Activated naive CD4-positive, alpha-beta T cell treated with anti-CD3 and anti-CD28 coated beads, Interleukin-2, amount 50 U/mL, for 24 hours (primary cell): ENCODE measurements around the gene NCOR2.

Source experiments
- H3K27ac Mint-ChIP-seq: one replicate; pipeline ENCODE4 v1.8.0; 2021; ENCODE audit warnings: mild to moderate bottlenecking, mixed read lengths
- H3K27me3 Mint-ChIP-seq: one replicate; pipeline ENCODE4 v1.8.0; 2021; ENCODE audit warnings: mixed read lengths
- H3K36me3 Mint-ChIP-seq: one replicate; pipeline ENCODE4 v1.8.0; 2021; ENCODE audit warnings: mixed read lengths
- H3K4me1 Mint-ChIP-seq: one replicate; pipeline ENCODE4 v1.8.0; 2021; ENCODE audit warnings: mixed read lengths
- H3K4me3 Mint-ChIP-seq: one replicate; pipeline ENCODE4 v1.8.0; 2021; ENCODE audit warnings: mild to moderate bottlenecking, mixed read lengths
- H3K9me3 Mint-ChIP-seq: one replicate; pipeline ENCODE4 v1.8.0; 2021; ENCODE audit warnings: mixed read lengths

Gene NCOR2

GRCh38 chr12:124566997-124567672 lies at the start of gene NCOR2:
NCOR2 (minus strand) TSS chr12:124567612; CDS start chr12:124495251, 72,361 bp downstream.
- Mint-ChIP-seq H3K4me1 (peaks cover 31% of the 10 kb centered on the region), H3K27me3 (no peaks in the 10 kb centered on the region), H3K9me3 (no peaks in the 10 kb centered on the region), H3K27ac (peak within 1 kb of the TSS; percentile 90), H3K4me3 (peak within 1 kb of the TSS; percentile 94), H3K36me3 (no peaks in the 10 kb centered on the region)

DNA sequence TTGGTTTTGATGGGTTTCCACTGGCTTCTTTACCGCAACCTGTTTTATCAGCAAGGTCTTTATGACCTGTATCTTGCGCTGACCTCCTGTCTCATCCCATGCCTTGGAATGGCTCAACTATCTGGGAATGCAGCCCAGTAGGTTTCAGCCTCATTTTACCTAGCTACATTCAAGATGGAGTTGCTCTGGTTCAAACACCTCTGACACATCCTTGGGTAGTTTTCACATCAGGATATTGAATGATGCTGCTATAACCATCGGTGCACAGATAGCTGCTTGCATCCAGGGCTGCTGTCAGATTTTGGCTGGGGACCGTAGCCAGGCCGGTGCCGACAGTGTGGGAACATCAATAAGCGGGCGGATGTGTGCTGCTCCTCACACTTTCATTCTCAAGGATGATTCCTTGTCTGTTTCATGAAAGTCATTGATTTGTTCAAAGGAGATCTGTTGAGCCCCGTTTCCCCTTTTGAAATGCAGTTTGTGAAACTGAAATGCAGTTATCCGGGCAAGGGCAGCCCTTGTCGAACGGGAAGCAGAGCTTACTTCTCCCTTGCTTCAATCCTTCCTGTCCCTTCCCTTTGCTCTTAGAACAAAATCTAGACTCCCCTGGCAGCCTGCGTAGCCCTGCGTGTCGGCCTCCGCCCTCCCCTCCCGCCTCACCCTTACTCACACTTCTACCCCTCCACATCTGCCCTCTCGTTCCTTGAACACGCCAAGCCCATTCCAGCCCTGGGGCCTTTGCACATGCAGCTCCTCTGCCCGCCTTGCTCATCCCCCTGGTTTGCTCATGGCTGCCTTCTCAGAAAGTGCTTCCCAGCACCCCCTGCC lies 49.2 kb upstream of the NCOR2 start:
- no peaks in the 10 kb centered on the region for H3K27me3 Mint-ChIP-seq
- no peak overlapping the region for H3K27ac Mint-ChIP-seq
- H3K4me3 Mint-ChIP-seq = no peak overlapping the region
- no peaks in the 10 kb centered on the region for H3K36me3 Mint-ChIP-seq
- peaks cover 4% of the 10 kb centered on the region for H3K4me1 Mint-ChIP-seq
- H3K9me3 Mint-ChIP-seq = no peaks in the 10 kb centered on the region

- Mint-ChIP-seq H3K27me3 (no peaks in the 10 kb centered on the region), H3K4me1 (peaks cover 14% of the 10 kb centered on the region), H3K9me3 (no peaks in the 10 kb centered on the region), H3K27ac (no peak overlapping the region), H3K36me3 (no peaks in the 10 kb centered on the region), H3K4me3 (no peak overlapping the region)
Measured at GRCh38 chr12:124614512-124615292, 47.3 kb upstream of the NCOR2 start.

- Mint-ChIP-seq H3K36me3 (no peaks in the 10 kb centered on the region), H3K27me3 (peaks cover 1% of the 10 kb centered on the region), H3K4me1 (peaks cover 29% of the 10 kb centered on the region), H3K4me3 (no peak overlapping the region), H3K27ac (no peak overlapping the region), H3K9me3 (no peaks in the 10 kb centered on the region)
Measured at GRCh38 chr12:124613151-124613585, 45.8 kb upstream of the NCOR2 start.

- no peaks in the 10 kb centered on the region for H3K9me3 Mint-ChIP-seq
- H3K27me3 Mint-ChIP-seq = peaks cover 1% of the 10 kb centered on the region
- no peaks in the 10 kb centered on the region for H3K36me3 Mint-ChIP-seq
- H3K27ac Mint-ChIP-seq = no peak overlapping the region
- H3K4me3 Mint-ChIP-seq = no peak overlapping the region
- peaks cover 37% of the 10 kb centered on the region for H3K4me1 Mint-ChIP-seq
Measured at GRCh38 chr12:124612410-124612680, 44.9 kb upstream of the NCOR2 start.

DNA sequence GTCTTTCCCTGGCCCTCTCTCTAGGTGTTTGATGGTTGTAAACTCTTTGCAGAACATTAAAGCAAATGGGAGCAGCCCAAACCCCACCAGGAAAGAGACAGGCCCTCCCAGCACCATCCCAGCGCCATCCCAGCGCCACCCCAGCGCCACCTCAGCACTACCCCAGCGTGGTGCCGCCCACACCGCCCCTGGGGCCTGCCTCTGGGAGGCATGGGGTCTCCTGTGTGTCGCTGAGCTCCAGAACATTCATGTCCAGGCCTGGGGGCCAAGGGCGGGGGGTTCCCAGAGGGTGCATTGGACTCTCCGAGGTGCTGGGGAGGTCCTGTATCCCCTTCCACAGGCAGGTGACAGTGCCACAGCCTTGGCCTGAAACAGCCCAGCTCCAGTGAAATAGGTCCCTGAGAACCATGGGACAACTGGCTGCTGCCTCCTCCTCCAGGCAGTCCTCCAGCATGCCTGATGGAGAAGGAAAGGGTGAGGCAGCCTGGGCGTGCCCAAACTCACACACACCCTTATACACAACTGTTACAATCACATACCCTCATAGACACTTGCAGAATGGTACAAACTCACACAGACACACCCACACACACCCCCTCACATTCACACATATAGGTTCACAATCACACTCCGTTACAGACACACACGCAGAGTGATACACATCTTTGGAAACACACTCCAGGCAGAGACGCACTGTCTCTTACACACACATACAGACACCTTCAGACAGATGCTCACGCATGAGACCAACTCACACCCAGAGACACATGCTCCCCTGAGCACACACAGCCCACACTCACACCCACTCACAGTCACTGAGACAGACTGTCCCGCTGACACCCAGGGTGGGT lies 44.4 kb upstream of the NCOR2 start:
- H3K27me3 Mint-ChIP-seq = peaks cover 1% of the 10 kb centered on the region
- no peak overlapping the region for H3K4me3 Mint-ChIP-seq
- H3K36me3 Mint-ChIP-seq = no peaks in the 10 kb centered on the region
- no peak overlapping the region for H3K27ac Mint-ChIP-seq
- peaks cover 38% of the 10 kb centered on the region for H3K4me1 Mint-ChIP-seq
- no peaks in the 10 kb centered on the region for H3K9me3 Mint-ChIP-seq

GRCh38 chr12:124610629-124611558 lies 43.5 kb upstream of the NCOR2 start:
- Mint-ChIP-seq H3K4me1 (peaks cover 38% of the 10 kb centered on the region), H3K27ac (no peak overlapping the region), H3K9me3 (no peaks in the 10 kb centered on the region), H3K36me3 (no peaks in the 10 kb centered on the region), H3K27me3 (peaks cover 1% of the 10 kb centered on the region), H3K4me3 (no peak overlapping the region)

- Mint-ChIP-seq H3K27me3 (peaks cover 1% of the 10 kb centered on the region), H3K4me3 (no peak overlapping the region)
Measured at GRCh38 chr12:124610021-124610612, 42.7 kb upstream of the NCOR2 start.

GRCh38 chr12:124609041-124609989 lies 41.9 kb upstream of the NCOR2 start:
- Mint-ChIP-seq H3K4me3 (peak overlapping the region; percentile 83), H3K36me3 (no peaks in the 10 kb centered on the region), H3K27ac (no peak overlapping the region), H3K27me3 (peaks cover 1% of the 10 kb centered on the region), H3K9me3 (no peaks in the 10 kb centered on the region), H3K4me1 (peaks cover 38% of the 10 kb centered on the region)

More at GRCh38 chr12:124610021-124610612, 42.7 kb upstream of the NCOR2 start:
- Mint-ChIP-seq H3K4me1 (peaks cover 38% of the 10 kb centered on the region), H3K9me3 (no peaks in the 10 kb centered on the region), H3K27ac (no peak overlapping the region), H3K36me3 (no peaks in the 10 kb centered on the region)

DNA sequence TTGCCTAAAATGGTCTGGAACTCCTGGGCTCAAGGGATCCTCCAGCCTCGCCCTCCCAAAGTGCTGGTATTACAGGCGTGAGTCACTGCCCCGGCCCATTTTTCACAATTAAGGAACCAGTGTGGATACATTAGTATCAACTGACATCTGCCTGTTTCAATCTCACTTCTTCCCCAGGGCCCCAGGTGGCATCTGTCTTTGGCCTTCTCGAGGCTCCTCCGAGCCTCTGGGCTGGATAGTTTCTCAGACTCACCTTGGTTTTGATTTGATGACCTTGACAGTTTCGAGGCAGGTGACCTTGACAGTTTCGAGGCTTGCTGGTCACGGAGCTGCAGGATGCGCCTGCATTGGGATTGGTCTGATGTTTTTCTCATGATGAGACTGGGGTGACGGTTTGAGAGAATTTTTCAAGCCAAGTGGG lies 41.0 kb upstream of the NCOR2 start:
- Mint-ChIP-seq H3K9me3 (no peaks in the 10 kb centered on the region), H3K27ac (no peak overlapping the region), H3K4me3 (peak overlapping the region; percentile 83)

DNA sequence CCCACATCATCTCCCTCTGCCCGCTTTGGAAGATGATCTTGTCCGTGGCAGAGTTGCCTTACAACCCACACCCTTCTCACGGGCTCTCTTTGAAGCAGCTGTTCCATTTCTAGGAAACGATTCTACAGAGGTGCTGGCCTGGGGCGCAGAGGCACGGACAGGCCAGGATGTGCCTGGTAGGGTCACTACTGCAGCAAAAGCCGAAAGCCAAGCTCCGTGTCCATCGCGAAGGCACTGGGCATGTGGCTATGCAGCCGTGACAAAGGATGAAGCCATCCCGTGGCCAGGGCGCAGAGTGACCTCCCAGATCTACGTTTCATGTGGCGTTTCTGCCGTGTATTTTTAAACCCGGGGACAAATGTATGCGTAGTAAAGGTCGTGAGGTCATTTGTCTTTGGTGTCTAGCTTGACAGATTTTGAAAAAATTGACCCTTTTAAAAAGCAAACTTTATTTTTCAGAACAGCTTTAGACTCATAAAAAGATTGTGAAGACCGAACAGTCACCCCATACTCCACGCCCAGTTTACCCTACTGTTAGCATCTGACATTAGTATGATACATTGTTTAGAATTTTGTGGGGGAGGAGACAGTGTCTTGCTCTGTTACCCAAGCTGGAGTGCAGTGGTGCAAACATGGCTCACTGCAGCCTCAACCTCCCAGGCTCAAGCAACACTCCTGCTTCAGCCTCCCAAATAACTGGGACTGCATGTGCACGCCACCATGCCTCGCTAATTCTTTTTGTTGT lies 40.4 kb upstream of the NCOR2 start:
- H3K4me3 Mint-ChIP-seq = no peak overlapping the region
- H3K27me3 Mint-ChIP-seq = peaks cover 1% of the 10 kb centered on the region
- no peak overlapping the region for H3K27ac Mint-ChIP-seq
- H3K36me3 Mint-ChIP-seq = no peaks in the 10 kb centered on the region
- H3K4me1 Mint-ChIP-seq = peaks cover 38% of the 10 kb centered on the region
- no peaks in the 10 kb centered on the region for H3K9me3 Mint-ChIP-seq

More for the DNA sequence above, 41.0 kb upstream of the NCOR2 start:
- peaks cover 38% of the 10 kb centered on the region for H3K4me1 Mint-ChIP-seq
- H3K27me3 Mint-ChIP-seq = peaks cover 1% of the 10 kb centered on the region
- H3K36me3 Mint-ChIP-seq = no peaks in the 10 kb centered on the region

GRCh38 chr12:124605883-124606774 lies 38.7 kb upstream of the NCOR2 start:
- Mint-ChIP-seq H3K9me3 (no peaks in the 10 kb centered on the region), H3K4me1 (peaks cover 33% of the 10 kb centered on the region), H3K36me3 (no peaks in the 10 kb centered on the region), H3K27me3 (peaks cover 1% of the 10 kb centered on the region), H3K27ac (peak overlapping the region; percentile 46), H3K4me3 (no peak overlapping the region)
